Measurements from ENCODE around the gene ATF7IP.

DNA sequence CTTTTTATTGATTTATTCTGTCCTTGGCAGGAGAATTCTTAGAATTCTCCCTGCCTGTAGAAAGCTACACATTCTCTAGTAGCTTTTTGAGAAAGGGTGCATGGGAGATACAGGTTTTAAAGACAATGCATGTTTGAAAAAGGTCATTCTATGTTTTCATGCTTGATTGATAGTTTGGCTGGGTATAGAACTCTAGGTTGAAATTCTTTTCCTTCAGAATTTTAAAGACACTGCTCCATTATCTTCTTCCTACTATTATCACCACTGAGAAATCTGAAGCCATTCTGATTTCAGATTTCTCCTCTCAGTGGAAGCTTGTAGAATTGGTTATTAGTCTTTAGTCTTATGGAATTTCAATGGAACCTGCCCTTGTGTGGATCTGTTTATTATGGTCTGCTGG lies 14.0 kb downstream of the ATF7IP start:
- TF ChIP-seq SIN3A (IDR thresholded peaks at IDR 0.05; ENCODE audit: borderline replicate concordance, insufficient read depth, low read length) (no peak), POLR2AphosphoS5 (IDR thresholded peaks at IDR 0.05; ENCODE audit: low read depth, low read length) (no peak), TAF1 (IDR thresholded peaks at IDR 0.05; ENCODE audit: borderline replicate concordance, insufficient read depth, low read length) (no peak)
- TF ChIP-seq, protein P1, sequence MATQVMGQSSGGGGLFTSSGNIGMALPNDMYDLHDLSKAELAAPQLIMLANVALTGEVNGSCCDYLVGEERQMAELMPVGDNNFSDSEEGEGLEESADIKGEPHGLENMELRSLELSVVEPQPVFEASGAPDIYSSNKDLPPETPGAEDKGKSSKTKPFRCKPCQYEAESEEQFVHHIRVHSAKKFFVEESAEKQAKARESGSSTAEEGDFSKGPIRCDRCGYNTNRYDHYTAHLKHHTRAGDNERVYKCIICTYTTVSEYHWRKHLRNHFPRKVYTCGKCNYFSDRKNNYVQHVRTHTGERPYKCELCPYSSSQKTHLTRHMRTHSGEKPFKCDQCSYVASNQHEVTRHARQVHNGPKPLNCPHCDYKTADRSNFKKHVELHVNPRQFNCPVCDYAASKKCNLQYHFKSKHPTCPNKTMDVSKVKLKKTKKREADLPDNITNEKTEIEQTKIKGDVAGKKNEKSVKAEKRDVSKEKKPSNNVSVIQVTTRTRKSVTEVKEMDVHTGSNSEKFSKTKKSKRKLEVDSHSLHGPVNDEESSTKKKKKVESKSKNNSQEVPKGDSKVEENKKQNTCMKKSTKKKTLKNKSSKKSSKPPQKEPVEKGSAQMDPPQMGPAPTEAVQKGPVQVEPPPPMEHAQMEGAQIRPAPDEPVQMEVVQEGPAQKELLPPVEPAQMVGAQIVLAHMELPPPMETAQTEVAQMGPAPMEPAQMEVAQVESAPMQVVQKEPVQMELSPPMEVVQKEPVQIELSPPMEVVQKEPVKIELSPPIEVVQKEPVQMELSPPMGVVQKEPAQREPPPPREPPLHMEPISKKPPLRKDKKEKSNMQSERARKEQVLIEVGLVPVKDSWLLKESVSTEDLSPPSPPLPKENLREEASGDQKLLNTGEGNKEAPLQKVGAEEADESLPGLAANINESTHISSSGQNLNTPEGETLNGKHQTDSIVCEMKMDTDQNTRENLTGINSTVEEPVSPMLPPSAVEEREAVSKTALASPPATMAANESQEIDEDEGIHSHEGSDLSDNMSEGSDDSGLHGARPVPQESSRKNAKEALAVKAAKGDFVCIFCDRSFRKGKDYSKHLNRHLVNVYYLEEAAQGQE (IDR thresholded peaks at IDR 0.05; ENCODE audit: insufficient read depth in 1 of 2, low read depth in 2 of 2, low read length in 2 of 2) = no peak
